ENCODE measurements around the gene OCRL. TPM values are rescaled to one million over a fixed set of nuclear protein-coding genes. Genes with fewer than 3 reads are reported as not detected.

OCRL gene
- total RNA-seq, 1 experiment from 2014 or later, result 24.2 TPM

DNA sequence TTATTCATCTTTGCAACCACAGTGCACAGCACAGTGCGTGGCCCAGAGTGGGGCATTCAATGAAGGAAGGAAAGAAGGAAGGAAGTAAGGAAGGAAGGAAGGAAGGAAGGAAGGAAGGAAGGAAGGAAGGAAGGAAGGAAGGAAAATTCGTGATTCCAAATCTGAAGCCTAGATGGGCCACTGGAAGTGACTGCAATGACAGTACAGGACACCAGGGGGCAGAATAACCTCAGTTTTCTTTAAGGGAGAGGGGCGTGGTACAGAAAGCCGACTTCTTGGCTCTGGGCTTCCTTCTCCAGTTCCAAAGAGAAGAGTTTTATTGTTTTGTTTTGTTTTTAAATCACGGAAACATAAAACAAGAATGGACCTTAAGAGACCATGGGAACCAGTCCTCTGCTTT is 66.9 kb downstream of the OCRL start:
- ChIA-PET CTCF (no interaction called here), POLR2A (no interaction called here)
- H3K27ac Mint-ChIP-seq (ENCODE audit: unreplicated experiment), result no peak overlapping the region
- H3K9me3 Mint-ChIP-seq (ENCODE audit: unreplicated experiment), result no peaks in the 10 kb centered on the region
- H3K4me3 Mint-ChIP-seq (ENCODE audit: unreplicated experiment), result no peak overlapping the region
- H3K4me1 Mint-ChIP-seq (ENCODE audit: low read depth, unreplicated experiment), result peaks cover 6% of the 10 kb centered on the region
- Histone ChIP-seq H3K4me3 (ENCODE audit: low read depth, low read length) (no peak overlapping the region), H3K9me3 (no peaks in the 10 kb centered on the region), H3K27me3 (replicated peaks; ENCODE audit: control insufficient read depth, insufficient read depth, low read length) (no peaks in the 10 kb centered on the region), H3K4me1 (peaks cover 11% of the 10 kb centered on the region), H3K36me3 (ENCODE audit: control insufficient read depth, insufficient read depth, low read length) (no peaks in the 10 kb centered on the region)
- intact Hi-C loops (cut with micrococcal nuclease; ENCODE audit: unreplicated experiment), result loop anchor here (1.0 to 10.0 kb wide), 6 partner anchors 30 to 455 kb away; partner anchors contain the start of genes APLN and UTP14A
- DNase-seq, result peak in 1 of 2 experiments; percentile 61
- TF ChIP-seq, protein P1, sequence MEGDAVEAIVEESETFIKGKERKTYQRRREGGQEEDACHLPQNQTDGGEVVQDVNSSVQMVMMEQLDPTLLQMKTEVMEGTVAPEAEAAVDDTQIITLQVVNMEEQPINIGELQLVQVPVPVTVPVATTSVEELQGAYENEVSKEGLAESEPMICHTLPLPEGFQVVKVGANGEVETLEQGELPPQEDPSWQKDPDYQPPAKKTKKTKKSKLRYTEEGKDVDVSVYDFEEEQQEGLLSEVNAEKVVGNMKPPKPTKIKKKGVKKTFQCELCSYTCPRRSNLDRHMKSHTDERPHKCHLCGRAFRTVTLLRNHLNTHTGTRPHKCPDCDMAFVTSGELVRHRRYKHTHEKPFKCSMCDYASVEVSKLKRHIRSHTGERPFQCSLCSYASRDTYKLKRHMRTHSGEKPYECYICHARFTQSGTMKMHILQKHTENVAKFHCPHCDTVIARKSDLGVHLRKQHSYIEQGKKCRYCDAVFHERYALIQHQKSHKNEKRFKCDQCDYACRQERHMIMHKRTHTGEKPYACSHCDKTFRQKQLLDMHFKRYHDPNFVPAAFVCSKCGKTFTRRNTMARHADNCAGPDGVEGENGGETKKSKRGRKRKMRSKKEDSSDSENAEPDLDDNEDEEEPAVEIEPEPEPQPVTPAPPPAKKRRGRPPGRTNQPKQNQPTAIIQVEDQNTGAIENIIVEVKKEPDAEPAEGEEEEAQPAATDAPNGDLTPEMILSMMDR (IDR thresholded peaks at IDR 0.05; ENCODE audit: insufficient read depth in 1 of 2, low read depth in 1 of 2, low read length in 1 of 2, severe bottlenecking in 1 of 2, unreplicated experiment in 1 of 2), result peak; percentile 30 to 61
- H3K27me3 Mint-ChIP-seq (ENCODE audit: insufficient read depth, unreplicated experiment), result no peaks in the 10 kb centered on the region
- no TSS peak for BruUV-seq (replicated peaks)
- no peaks in the 10 kb centered on the region for H3K36me3 Mint-ChIP-seq (ENCODE audit: insufficient read depth, unreplicated experiment)

GRCh38 chrX:129608496-129608895 is 68.4 kb downstream of the OCRL start:
- no peak for DNase-seq
- no TSS peak for BruUV-seq (replicated peaks)
- Histone ChIP-seq H3K27me3 (replicated peaks; ENCODE audit: control insufficient read depth, insufficient read depth, low read length) (no peaks in the 10 kb centered on the region), H3K36me3 (ENCODE audit: control insufficient read depth, insufficient read depth, low read length) (no peaks in the 10 kb centered on the region), H3K4me3 (ENCODE audit: low read depth, low read length) (no peak overlapping the region), H3K4me1 (peaks cover 11% of the 10 kb centered on the region), H3K9me3 (no peaks in the 10 kb centered on the region)
- ChIA-PET CTCF (interaction anchor here (1.0 to 2.6 kb wide), 3 partner anchors 28 to 148 kb away, joined by 3 to 12 read pairs (median 5); no protein-coding TSS in a partner anchor), POLR2A (no interaction called here)
- H3K27ac Mint-ChIP-seq (ENCODE audit: unreplicated experiment), result no peak overlapping the region
- TF ChIP-seq, protein P1 (IDR thresholded peaks at IDR 0.05; ENCODE audit: insufficient read depth in 1 of 2, low read depth in 1 of 2, low read length in 1 of 2, severe bottlenecking in 1 of 2, unreplicated experiment in 1 of 2), result no peak
- intact Hi-C loops (cut with micrococcal nuclease; ENCODE audit: unreplicated experiment), result loop anchor here (2.0 to 10.0 kb wide), 5 partner anchors 44 to 454 kb away; partner anchors contain the start of genes APLN and UTP14A
- H3K9me3 Mint-ChIP-seq (ENCODE audit: unreplicated experiment), result no peaks in the 10 kb centered on the region
- no peak overlapping the region for H3K4me3 Mint-ChIP-seq (ENCODE audit: unreplicated experiment)
- peaks cover 6% of the 10 kb centered on the region for H3K4me1 Mint-ChIP-seq (ENCODE audit: low read depth, unreplicated experiment)
- H3K36me3 Mint-ChIP-seq (ENCODE audit: insufficient read depth, unreplicated experiment), result no peaks in the 10 kb centered on the region
- H3K27me3 Mint-ChIP-seq (ENCODE audit: insufficient read depth, unreplicated experiment), result no peaks in the 10 kb centered on the region

- TF ChIP-seq, protein P1 (IDR thresholded peaks at IDR 0.05; ENCODE audit: insufficient read depth in 1 of 2, low read depth in 1 of 2, low read length in 1 of 2, severe bottlenecking in 1 of 2, unreplicated experiment in 1 of 2), result no peak
- no peaks in the 10 kb centered on the region for H3K36me3 Mint-ChIP-seq (ENCODE audit: insufficient read depth, unreplicated experiment)
- H3K4me1 ChIP-seq, result peaks cover 11% of the 10 kb centered on the region
- H3K4me3 ChIP-seq (ENCODE audit: low read depth, low read length), result no peak overlapping the region
- no TSS peak for BruUV-seq (replicated peaks)
- no peaks in the 10 kb centered on the region for H3K9me3 ChIP-seq
- no peaks in the 10 kb centered on the region for H3K36me3 ChIP-seq (ENCODE audit: control insufficient read depth, insufficient read depth, low read length)
- POLR2A ChIA-PET, result no interaction called here
- CTCF ChIA-PET, result interaction anchor here (1.0 to 2.6 kb wide), 5 partner anchors 9 to 147 kb away, joined by 3 to 12 read pairs (median 3); no protein-coding TSS in a partner anchor
- H3K27me3 Mint-ChIP-seq (ENCODE audit: insufficient read depth, unreplicated experiment), result no peaks in the 10 kb centered on the region
- DNase-seq, result peak in 1 of 2 experiments; percentile 20
- no peak overlapping the region for H3K27ac Mint-ChIP-seq (ENCODE audit: unreplicated experiment)
- H3K9me3 Mint-ChIP-seq (ENCODE audit: unreplicated experiment), result no peaks in the 10 kb centered on the region
- no peak overlapping the region for H3K4me3 Mint-ChIP-seq (ENCODE audit: unreplicated experiment)
- peaks cover 6% of the 10 kb centered on the region for H3K4me1 Mint-ChIP-seq (ENCODE audit: low read depth, unreplicated experiment)
- no peaks in the 10 kb centered on the region for H3K27me3 ChIP-seq (replicated peaks; ENCODE audit: control insufficient read depth, insufficient read depth, low read length)
- intact Hi-C loops (cut with micrococcal nuclease; ENCODE audit: unreplicated experiment), result loop anchor here (2.0 to 10.0 kb wide), 5 partner anchors 43 to 453 kb away; partner anchors contain the start of genes APLN and UTP14A
These were observed 69.3 kb downstream of the OCRL start for GRCh38 chrX:129609395-129609794.
